H1 (cell line): ENCODE measurements around the gene TRMT2B. TPM values are rescaled to one million over a fixed set of nuclear protein-coding genes. Genes with fewer than 3 reads are reported as not detected.
"Not testable (repeated sequence)": the region's sequence is repeated elsewhere in the genome, so short reads cannot be mapped to it uniquely, and the experiment has no call there.

Experiments
- CTCF ChIA-PET: fragments of 300-600 bp; sonication (Branson Sonifier 250); formaldehyde crosslinking; loops from one replicate; lab custom pipeline; 2021; ENCODE audit not compliant: partially characterized antibody; lab: Charles Lee
- POLR2A ChIA-PET: fragments of 300-600 bp; sonication (Branson Sonifier 250); formaldehyde crosslinking; loops from one replicate; lab custom pipeline; 2021; ENCODE audit warnings: inconsistent platforms; ENCODE audit not compliant: partially characterized antibody; lab: Charles Lee
- DNase-seq, 2 experiments: peaks; one replicate each; pipeline versions ENCODE4 v3.0.0 to v3.0.0-alpha.2; 2010 to 2022; ENCODE audit warnings: low spot score in 2 of 2, low read depth in 1 of 2, mixed read lengths in 1 of 2
- FAIRE-seq: peaks from 2 replicates; lab custom pipeline; 2011; peaks lifted over from hg19 to GRCh38; lab: Jason Lieb, UNC
- H2AFZ ChIP-seq: 2 replicates; pipeline ENCODE4 v1.8.1; 2012; ENCODE audit warnings: low read length, inconsistent platforms
- H2AK5ac ChIP-seq: 2 replicates; pipeline ENCODE4 v1.6.1; 2013; ENCODE audit warnings: low read depth, low read length
- H2BK120ac ChIP-seq: replicated peaks from 2 replicates; pipeline ENCODE3; 2013; ENCODE audit warnings: low read depth, low read length, inconsistent platforms
- H2BK12ac ChIP-seq: 2 replicates; pipeline ENCODE4 v1.6.1; 2013; ENCODE audit warnings: low read depth, low read length
- H2BK15ac ChIP-seq: 2 replicates; pipeline ENCODE4 v1.6.1; 2013; ENCODE audit warnings: low read length
- H2BK20ac ChIP-seq: 2 replicates; pipeline ENCODE4 v1.6.1; 2013; ENCODE audit warnings: low read length
- H2BK5ac ChIP-seq: 2 replicates; pipeline ENCODE4 v1.6.1; 2013; ENCODE audit warnings: low read depth, low read length
- H3K14ac ChIP-seq: 2 replicates; pipeline ENCODE4 v1.6.1; 2013; ENCODE audit warnings: inconsistent platforms; ENCODE audit not compliant: insufficient read length
- H3K18ac ChIP-seq: 2 replicates; pipeline ENCODE4 v1.6.1; 2013; ENCODE audit warnings: low read length; ENCODE audit errors: extremely low read depth
- H3K23ac ChIP-seq: 2 replicates; pipeline ENCODE4 v1.6.1; 2013; ENCODE audit warnings: inconsistent platforms; ENCODE audit not compliant: insufficient read length
- H3K23me2 ChIP-seq: 2 replicates; pipeline ENCODE4 v1.6.1; 2013; ENCODE audit warnings: low read depth, low read length
- H3K27ac ChIP-seq: 2 replicates; pipeline ENCODE4 v1.6.1; 2011; ENCODE audit warnings: low read depth, low read length, inconsistent platforms
- H3K27me3 ChIP-seq, 4 experiments: replicated peaks in 1 of 4; 1 replicate in 1 of 4; 2 replicates in 3 of 4; pipeline versions ENCODE4 v1.6.1 to v1.8.1; 2011 to 2013; ENCODE audit warnings: low read length in 3 of 4, mild to moderate bottlenecking in 3 of 4, inconsistent platforms in 2 of 4, mixed read lengths in 2 of 4, moderate library complexity in 1 of 4; ENCODE audit not compliant: control insufficient read depth in 3 of 4, insufficient read depth in 3 of 4; ENCODE audit errors: extremely low read depth in 1 of 4
- H3K36me3 ChIP-seq, 4 experiments: 2 replicates each; pipeline versions ENCODE4 v1.6.1 to v1.8.1; 2011 to 2013; ENCODE audit warnings: mild to moderate bottlenecking in 4 of 4, low read length in 3 of 4, moderate library complexity in 2 of 4, control low read depth in 1 of 4, inconsistent platforms in 1 of 4; ENCODE audit not compliant: insufficient read depth in 4 of 4, control insufficient read depth in 2 of 4
- H3K4ac ChIP-seq: replicated peaks from 2 replicates; pipeline ENCODE3; 2013; ENCODE audit warnings: low read length, low read depth, mixed read lengths, inconsistent platforms; ENCODE audit not compliant: insufficient read length
- H3K4me1 ChIP-seq, 4 experiments: replicated peaks in 1 of 4; 1 replicate in 1 of 4; 2 replicates in 3 of 4; pipeline versions ENCODE4 v1.6.1 to v1.8.1; 2011 to 2013; ENCODE audit warnings: low read length in 3 of 4, inconsistent platforms in 2 of 4, mixed read lengths in 1 of 4; ENCODE audit not compliant: insufficient read depth in 4 of 4, control insufficient read depth in 3 of 4
- H3K4me2 ChIP-seq, 2 experiments: 2 replicates each; pipeline versions ENCODE4 v1.6.1 to v1.8.1; 2011 to 2013; ENCODE audit warnings: low read depth in 2 of 2, low read length in 2 of 2, control low read depth in 1 of 2, inconsistent platforms in 1 of 2, mild to moderate bottlenecking in 1 of 2; ENCODE audit not compliant: insufficient read depth in 1 of 2
- H3K4me3 ChIP-seq, 4 experiments: fragments of 200-600, 300-600 bp in 1 of 4; sonication (generic), shearing (Covaris generic), sonication (Bioruptor Twin) in 1 of 4; 2 replicates each; pipeline versions ENCODE4 v1.5.1 to v1.8.1; 2011 to 2016; ENCODE audit warnings: low read length in 4 of 4, low read depth in 3 of 4, control low read depth in 2 of 4, inconsistent platforms in 2 of 4, mild to moderate bottlenecking in 2 of 4, mixed read lengths in 1 of 4, moderate library complexity in 1 of 4; ENCODE audit not compliant: insufficient read depth in 2 of 4; ENCODE audit errors: extremely low read depth in 1 of 4
- H3K56ac ChIP-seq: replicated peaks from 2 replicates; pipeline ENCODE3; 2013; ENCODE audit warnings: low read depth, mild to moderate bottlenecking, mixed read lengths, low read length, inconsistent platforms; ENCODE audit not compliant: insufficient read length
- H3K79me1 ChIP-seq: 2 replicates; pipeline ENCODE4 v1.6.1; 2013; ENCODE audit warnings: low read depth, low read length, control low read depth
- H3K79me2 ChIP-seq, 2 experiments: 2 replicates each; pipeline versions ENCODE4 v1.6.1 to v1.8.1; 2012 to 2013; ENCODE audit warnings: low read length in 2 of 2, mild to moderate bottlenecking in 2 of 2, inconsistent platforms in 1 of 2; ENCODE audit not compliant: insufficient read depth in 2 of 2, control insufficient read depth in 1 of 2
- H3K9ac ChIP-seq, 4 experiments: replicated peaks in 1 of 4; 1 replicate in 1 of 4; 2 replicates in 3 of 4; pipeline versions ENCODE4 v1.6.1 to v1.8.1; 2011 to 2013; ENCODE audit warnings: low read depth in 3 of 4, low read length in 3 of 4, control low read depth in 2 of 4, mild to moderate bottlenecking in 2 of 4, moderate library complexity in 2 of 4, inconsistent platforms in 1 of 4; ENCODE audit errors: extremely low read depth in 1 of 4
- H3K9me3 ChIP-seq, 2 experiments: 2 replicates each; pipeline versions ENCODE4 v1.6.1 to v1.8.1; 2012 to 2013; ENCODE audit warnings: mild to moderate bottlenecking in 2 of 2, moderate library complexity in 2 of 2, control low read depth in 1 of 2, inconsistent platforms in 1 of 2, low read depth in 1 of 2, low read length in 1 of 2, mixed read lengths in 1 of 2; ENCODE audit not compliant: insufficient read depth in 2 of 2
- H4K20me1 ChIP-seq, 2 experiments: replicated peaks in 1 of 2; 2 replicates each; pipeline versions ENCODE3 to v1.8.1; 2011 to 2013; ENCODE audit warnings: inconsistent platforms in 2 of 2, low read length in 2 of 2, mild to moderate bottlenecking in 1 of 2; ENCODE audit not compliant: insufficient read depth in 2 of 2, control insufficient read depth in 1 of 2
- H4K5ac ChIP-seq: 2 replicates; pipeline ENCODE4 v1.6.1; 2013; ENCODE audit warnings: low read length, low read depth, mixed read lengths, inconsistent platforms; ENCODE audit not compliant: insufficient read length
- H4K8ac ChIP-seq: 2 replicates; pipeline ENCODE4 v1.8.0; 2013; ENCODE audit warnings: mild to moderate bottlenecking, moderate library complexity, low read length, inconsistent platforms; ENCODE audit not compliant: insufficient read depth; ENCODE audit errors: extremely low read depth
- H4K91ac ChIP-seq: replicated peaks from 2 replicates; pipeline ENCODE3; 2013; ENCODE audit warnings: low read length, mixed read lengths, inconsistent platforms; ENCODE audit not compliant: insufficient read length
- WGBS, 2 experiments: shearing (Covaris generic) in 1 of 2; methylation state at CpG; one replicate each; pipeline versions ENCODE4 v1.1.6 to v1.1.7; 2013 to 2015; ENCODE audit warnings: low lambda C conversion rate in 2 of 2, mixed read lengths in 2 of 2, inconsistent platforms in 1 of 2, low coverage in 1 of 2, missing lambda C conversion rate in 1 of 2; ENCODE audit not compliant: insufficient replicate concordance in 2 of 2, insufficient coverage in 1 of 2, insufficient read length in 1 of 2; ENCODE audit errors: extremely low coverage in 1 of 2, missing lambda C conversion rate in 1 of 2; 5-methylcytosine and 5-hydroxymethylcytosine counted together
- polyA plus RNA-seq, 7 experiments: library from polyadenylated mRNA; depleted of rRNA in 3 of 7; stranded (reverse) in 5 of 7; unstranded in 2 of 7; fragments of >200 nt in 5 of 7; fragments of 200-250 nt in 2 of 7; gene quantifications; 1 replicate in 5 of 7; 2 replicates in 1 of 7; 4 replicates in 1 of 7; pipeline versions ENCODE4 v1.2.1 to v1.2.3, GENCODE V29; 2011 to 2013; ENCODE audit warnings: missing spikeins in 2 of 7, mixed read lengths in 2 of 7
- total RNA-seq: library from RNA; stranded (reverse); fragmentation: NEBNext Ultra II Directional; extraction: Animal tissue kit (Norgen Biotek cat#: 25700); gene quantifications from 2 replicates; pipeline ENCODE4 v1.2.1, GENCODE V29; 2021

Gene TRMT2B
- total and polyA plus RNA-seq, 2 of the 8 experiments (the other 6 are each of a cell fraction or from before 2014, with no cell fraction given): 12.1 to 12.4 TPM

DNA sequence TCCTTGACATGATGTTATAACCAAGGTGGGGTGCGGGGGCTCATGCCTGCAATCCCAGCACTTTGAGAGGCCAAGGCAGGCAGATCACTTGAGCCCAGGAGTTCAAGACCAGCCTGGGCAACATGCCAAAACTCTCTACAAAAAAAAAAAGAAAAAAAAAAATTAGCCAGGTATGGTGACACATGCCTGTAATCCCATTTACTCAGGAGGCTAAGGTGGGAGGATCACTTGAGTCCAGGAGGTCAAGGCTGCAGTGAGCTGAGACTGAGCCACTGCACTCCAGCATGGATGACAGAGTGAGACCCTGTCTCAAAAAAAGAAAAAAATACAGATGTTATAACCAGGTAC lies 70.4 kb downstream of the TRMT2B start:
- CTCF ChIA-PET, H2AFZ ChIP-seq, H3K56ac ChIP-seq, H2BK120ac ChIP-seq, H3K4me3 ChIP-seq, H4K8ac ChIP-seq, H3K79me1 ChIP-seq, FAIRE-seq, DNase-seq, H3K4me1 ChIP-seq, H3K18ac ChIP-seq, H3K23me2 ChIP-seq, H4K20me1 ChIP-seq, H2AK5ac ChIP-seq, H3K23ac ChIP-seq, H3K79me2 ChIP-seq, H3K9me3 ChIP-seq, H3K4ac ChIP-seq, H3K4me2 ChIP-seq, H4K91ac ChIP-seq, H3K9ac ChIP-seq, H3K14ac ChIP-seq, H3K27ac ChIP-seq, H4K5ac ChIP-seq, H2BK12ac ChIP-seq, H2BK5ac ChIP-seq, H2BK15ac ChIP-seq, H2BK20ac ChIP-seq, H3K27me3 ChIP-seq, H3K36me3 ChIP-seq: not testable (repeated sequence)
- POLR2A ChIA-PET: interaction anchor here (0.5 kb wide), 1 partner anchor 306 kb away, joined by 3 read pairs; no protein-coding TSS in a partner anchor
- 100% methylated on average over 1 of the region's 1 CpG; no CpG with 5 or more reads in 1 of the 2 experiments for WGBS, 2 experiments
